T-helper 1 cell (primary cell): ENCODE measurements around the gene SEC61A2.
A peak's percentile ranks its signal among the peaks of the same experiment; 100 is the strongest.
"Not testable (repeated sequence)": the region's sequence is repeated elsewhere in the genome, so short reads cannot be mapped to it uniquely, and the experiment has no call there.

Source experiments
- DNase-seq, 5 donors: peaks; one replicate each; pipeline ENCODE4 v3.0.0-alpha.2; 2012 to 2020

The SEC61A2 gene

DNA sequence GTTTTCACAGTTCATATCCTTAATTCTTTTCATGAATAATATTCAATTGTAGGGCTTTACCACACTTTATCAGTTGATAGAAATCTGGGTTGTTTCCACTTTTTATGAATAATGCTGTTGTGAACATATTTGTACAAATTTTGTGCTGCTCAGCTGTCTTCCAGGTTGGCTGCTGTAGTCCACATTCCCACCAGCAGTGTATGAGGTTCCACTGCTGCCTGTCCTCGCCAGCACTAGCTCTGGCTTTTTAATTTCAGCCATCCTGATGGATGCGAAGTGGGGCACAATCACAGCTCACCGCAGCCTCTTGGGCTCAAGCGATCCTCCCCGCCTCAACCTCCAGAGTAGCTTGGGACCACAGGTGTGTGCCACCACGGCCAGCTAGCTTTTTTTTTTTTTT is 33.5 kb downstream of the SEC61A2 start:
- no peak for DNase-seq

- no peak for DNase-seq
Measured at GRCh38 chr10:12164085-12164484, 34.6 kb downstream of the SEC61A2 start.

DNA sequence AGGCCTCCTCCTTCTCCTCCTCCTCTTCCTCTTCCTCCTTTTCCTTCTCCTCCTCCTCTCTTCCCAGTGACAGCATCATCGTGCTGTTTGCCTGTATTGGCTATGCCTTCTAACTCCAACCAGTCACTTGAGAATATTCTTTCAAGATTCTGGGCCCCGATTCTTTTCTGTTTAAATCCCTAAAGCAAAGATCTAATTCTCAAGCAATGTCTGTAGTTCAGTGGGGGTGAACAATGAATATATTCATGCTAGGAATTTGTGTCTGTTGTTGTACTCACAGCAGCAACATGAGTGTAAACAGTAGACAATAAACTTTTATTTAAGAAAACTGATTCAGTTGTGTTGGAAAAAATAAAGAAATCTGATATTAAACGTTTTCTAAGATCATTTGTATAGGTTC is 35.6 kb downstream of the SEC61A2 start:
- no peak for DNase-seq

- DNase-seq = no peak
Measured at GRCh38 chr10:12165999-12166775, 36.7 kb downstream of the SEC61A2 start.

DNA sequence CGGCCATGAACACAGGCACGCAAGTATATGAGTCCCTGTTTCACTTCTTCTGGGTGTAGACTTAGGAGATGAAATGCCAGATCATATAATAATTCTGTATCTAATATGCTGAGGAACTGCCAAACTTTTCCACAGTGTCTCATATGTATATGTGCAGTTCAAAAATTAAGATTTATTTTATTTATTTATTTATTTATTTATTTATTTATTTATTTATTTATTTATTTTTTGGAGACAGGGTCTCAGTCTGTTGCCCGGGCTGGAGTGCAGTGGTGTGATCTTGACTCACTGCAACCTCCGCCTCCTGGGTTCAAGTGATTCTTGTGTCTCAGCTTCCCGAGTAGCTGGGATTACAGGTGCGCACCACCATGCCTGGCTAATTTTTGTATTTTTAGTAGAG is 42.0 kb downstream of the SEC61A2 start:
- DNase-seq = not testable (repeated sequence)

DNA sequence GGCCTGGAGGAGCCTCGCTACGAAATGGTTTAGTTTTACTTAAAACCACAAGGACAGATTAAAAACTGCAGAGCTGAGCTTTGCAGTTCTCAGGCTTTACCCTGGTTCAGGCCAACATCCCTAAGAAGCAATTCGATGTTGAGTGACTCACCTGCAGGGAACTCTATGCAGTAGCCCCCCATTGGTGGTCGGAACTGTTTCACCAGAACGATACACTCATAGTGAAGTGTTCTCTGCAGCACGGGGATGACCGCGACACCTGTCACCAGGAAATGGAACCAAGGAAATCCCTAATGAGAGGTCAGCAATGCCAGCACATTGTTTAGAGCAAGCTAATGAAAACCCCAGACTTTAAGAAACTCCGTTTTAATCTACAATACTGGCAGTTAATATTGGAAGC is 48.2 kb downstream of the SEC61A2 start:
- no peak for DNase-seq

DNA sequence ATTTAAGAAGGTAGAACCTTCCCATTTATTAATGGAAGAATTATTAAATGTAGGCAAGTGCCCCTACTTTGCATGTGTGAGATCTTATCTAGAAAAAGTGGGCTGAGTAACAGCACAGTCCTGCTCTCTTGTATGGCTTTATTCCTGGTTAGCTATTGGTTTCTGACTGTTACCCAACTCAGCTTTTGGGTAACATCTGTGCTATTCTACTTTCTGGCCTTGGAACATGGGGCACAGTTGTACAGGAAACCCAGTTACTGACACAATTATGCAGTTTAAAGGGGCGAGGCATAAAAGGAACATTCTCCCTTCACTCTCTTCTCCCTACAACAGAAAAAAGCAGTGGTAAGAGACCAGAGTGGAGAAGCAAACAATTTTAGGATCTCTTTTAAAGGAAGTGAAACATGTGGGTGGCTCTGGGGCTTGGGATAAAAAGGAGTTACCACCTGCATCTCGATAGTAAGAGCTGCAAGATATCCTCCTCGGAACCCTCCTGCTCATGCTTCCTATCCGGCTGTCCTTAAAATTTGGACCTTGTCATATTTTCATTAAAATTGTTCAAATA is 50.2 kb downstream of the SEC61A2 start:
- no peak for DNase-seq

GRCh38 chr10:12180221-12180974 is 50.9 kb downstream of the SEC61A2 start:
- no peak for DNase-seq

- peak in 4 of 5 donors; percentile 34 to 95 (median 46) for DNase-seq
Measured at GRCh38 chr10:12181065-12181775, 51.7 kb downstream of the SEC61A2 start.

DNA sequence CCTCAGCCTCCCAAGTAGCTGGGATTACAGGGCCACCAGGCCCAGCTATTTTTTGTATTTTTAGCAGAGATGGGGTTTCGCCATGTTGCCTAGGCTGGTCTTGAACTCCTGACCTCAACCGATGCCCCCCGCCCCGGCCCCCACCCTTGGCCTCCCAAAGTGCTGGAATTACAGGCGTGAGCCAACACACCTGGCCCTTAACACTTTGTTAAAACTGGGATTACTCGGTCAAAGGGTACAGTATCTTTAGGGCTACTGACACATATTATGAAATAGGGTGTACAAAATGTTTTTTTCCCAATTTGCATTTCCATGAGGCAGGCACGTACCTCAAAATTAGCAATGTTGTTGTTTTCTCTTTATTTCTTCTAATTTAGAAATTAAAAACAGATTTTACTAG is 54.7 kb downstream of the SEC61A2 start:
- no peak for DNase-seq

- DNase-seq = peak in 1 of 5 donors; percentile 29
Measured at GRCh38 chr10:12186323-12186722, 56.8 kb downstream of the SEC61A2 start.

- no peak for DNase-seq
Measured at GRCh38 chr10:12187321-12187905, 57.9 kb downstream of the SEC61A2 start.

- DNase-seq = no peak
Measured at GRCh38 chr10:12188656-12189055, 59.2 kb downstream of the SEC61A2 start.

- no peak for DNase-seq
Measured at GRCh38 chr10:12189426-12189825, 59.9 kb downstream of the SEC61A2 start.

DNA sequence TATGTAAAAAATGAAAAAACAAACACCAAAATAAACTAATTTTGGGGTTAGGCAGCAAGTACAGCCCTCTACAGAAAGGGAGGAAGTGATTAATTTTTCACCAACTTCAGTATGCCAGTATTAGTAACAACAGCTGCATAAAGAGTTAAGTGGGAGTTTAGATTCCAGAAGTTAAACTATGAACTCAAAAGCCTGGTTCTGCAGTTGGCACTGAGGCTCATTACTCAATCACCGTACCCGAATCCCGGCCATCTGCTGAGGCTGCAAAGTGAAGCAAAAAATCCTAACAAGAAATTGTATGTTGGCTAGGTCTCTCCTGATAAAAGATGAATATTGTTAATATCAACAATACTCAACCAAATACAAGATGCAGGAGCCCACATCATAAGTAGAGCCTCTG is 62.2 kb downstream of the SEC61A2 start:
- DNase-seq = no peak

DNA sequence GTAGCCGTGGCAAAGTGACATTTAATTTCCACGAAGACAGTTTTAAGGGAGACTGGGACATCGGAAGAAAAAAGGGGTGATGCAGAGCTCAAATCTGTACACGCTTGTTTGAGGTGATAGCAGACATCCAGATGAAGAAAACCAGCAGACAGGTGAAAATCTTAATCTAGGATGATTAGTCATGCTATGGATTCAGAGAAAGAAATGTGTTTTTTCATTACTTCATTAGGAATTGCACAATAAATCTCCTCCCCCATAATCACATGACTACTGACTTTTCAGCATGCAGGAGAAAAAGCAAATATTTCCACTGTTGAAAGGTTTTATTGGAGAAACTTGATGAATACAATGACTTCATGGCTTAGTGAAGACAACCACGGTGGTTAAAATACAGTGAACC is 63.7 kb downstream of the SEC61A2 start:
- DNase-seq = no peak

- peak in 4 of 5 donors; percentile 8 to 50 (median 15) for DNase-seq
Measured at GRCh38 chr10:12194752-12195271, 65.3 kb downstream of the SEC61A2 start.

DNA sequence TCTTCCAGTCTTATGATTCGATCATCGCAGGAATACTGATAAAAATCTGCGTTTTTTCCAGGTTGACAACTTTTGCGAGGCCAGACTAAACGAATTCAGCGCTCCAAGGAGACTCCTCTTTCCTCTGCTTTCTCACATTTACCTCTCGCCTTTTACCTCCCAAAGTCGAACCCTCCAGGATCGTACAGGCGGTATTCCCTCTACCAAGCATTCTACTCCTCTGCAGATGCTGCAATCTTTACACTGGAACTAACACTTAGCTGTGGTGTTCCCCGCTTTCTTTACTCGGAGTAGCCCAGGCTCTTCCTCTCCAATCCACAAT is 65.8 kb downstream of the SEC61A2 start:
- DNase-seq = no peak

DNA sequence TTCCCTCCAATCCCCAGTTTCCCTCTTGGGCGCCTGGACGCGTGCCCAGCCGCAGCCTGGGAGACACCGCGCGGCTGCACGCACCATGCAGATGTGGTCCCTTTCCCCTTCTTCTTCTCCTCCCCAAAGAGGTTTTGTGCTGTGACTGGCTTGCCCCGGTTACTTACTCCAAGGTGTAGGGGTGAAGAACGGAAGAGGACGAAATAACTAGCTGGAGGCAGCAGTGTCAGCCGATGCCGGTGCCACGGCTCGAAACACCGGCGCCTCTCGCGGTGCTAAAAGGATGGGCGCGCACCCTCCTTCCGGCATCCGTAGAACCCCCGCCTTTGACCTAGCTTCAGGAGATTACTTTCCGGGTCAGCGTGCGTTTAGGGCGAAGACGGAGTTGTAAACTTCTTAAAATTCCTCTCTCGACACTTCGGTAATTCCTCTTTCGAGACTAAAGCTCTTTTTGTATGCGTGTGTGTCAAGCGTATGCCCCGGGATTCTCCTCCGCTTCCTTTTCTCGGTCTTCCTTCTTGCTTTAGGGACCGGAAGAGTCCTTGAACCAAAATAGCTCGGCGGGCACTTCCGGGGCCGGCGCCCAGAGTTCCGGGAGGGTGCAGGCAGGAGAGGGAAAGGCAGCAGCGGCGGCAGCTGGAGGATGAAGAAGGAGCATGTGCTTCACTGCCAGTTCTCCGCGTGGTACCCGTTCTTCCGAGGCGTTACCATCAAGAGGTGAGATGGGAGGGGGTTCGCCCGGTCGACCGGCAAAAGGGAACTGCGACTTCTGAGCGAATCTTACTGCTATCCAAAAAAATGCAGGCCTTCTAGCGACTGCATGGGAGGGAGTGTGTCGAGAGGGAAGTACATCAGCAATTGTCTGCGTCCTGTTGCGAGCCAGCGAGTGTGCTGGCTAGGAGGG is 66.4 kb downstream of the SEC61A2 start, which contains the start of the genes CDC123 and NUDT5:
TSS of gene CDC123 (plus strand) at position 586 of the 904 bp plus-strand sequence. CDS start at position 644, 58 bp downstream.
TSS of gene NUDT5 (minus strand) at position 289 of the 904 bp plus-strand sequence. CDS start 9,600 bp downstream, outside the sequence.
- peak; percentile 70 to 91 (median 77) for DNase-seq

- no peak for DNase-seq
Measured at GRCh38 chr10:12196531-12197211, 67.2 kb downstream of the SEC61A2 start.

- peak in 1 of 5 donors; percentile 38 for DNase-seq
Measured at GRCh38 chr10:12198156-12198555, 68.7 kb downstream of the SEC61A2 start.
